Liver (tissue), 9 donors: ENCODE data around the gene PPARD. TPM values are rescaled to one million over a fixed set of nuclear protein-coding genes. Genes with fewer than 3 reads are reported as not detected.

ENCODE experiments used
- DNase-seq: peaks from one replicate; pipeline ENCODE4 v3.0.0-alpha.2; 2017; ENCODE audit warnings: low spot score
- H3K27ac ChIP-seq, 2 donors: one replicate each; pipeline ENCODE4 v1.7.0; 2013; ENCODE audit warnings: inconsistent platforms in 2 of 2, low read length in 2 of 2, control low read depth in 1 of 2, low read depth in 1 of 2, mild to moderate bottlenecking in 1 of 2
- H3K27me3 ChIP-seq, 4 donors: one replicate each; pipeline versions ENCODE4 v1.6.1 to v1.7.0; 2013; ENCODE audit warnings: low read length in 3 of 4, inconsistent platforms in 1 of 4, mild to moderate bottlenecking in 1 of 4, moderate library complexity in 1 of 4; ENCODE audit not compliant: control insufficient read depth in 4 of 4, insufficient read depth in 4 of 4
- H3K36me3 ChIP-seq, 4 donors: one replicate each; pipeline versions ENCODE4 v1.6.1 to v1.7.0; 2013; ENCODE audit warnings: low read length in 3 of 4, mild to moderate bottlenecking in 3 of 4, low read depth in 1 of 4, moderate library complexity in 1 of 4; ENCODE audit not compliant: control insufficient read depth in 4 of 4, insufficient read depth in 3 of 4
- H3K4me1 ChIP-seq, 4 donors: one replicate each; pipeline versions ENCODE4 v1.6.1 to v1.7.0; 2013; ENCODE audit warnings: low read length in 3 of 4, mild to moderate bottlenecking in 3 of 4, moderate library complexity in 1 of 4; ENCODE audit not compliant: control insufficient read depth in 4 of 4, insufficient read depth in 4 of 4
- H3K4me3 ChIP-seq, 3 donors: one replicate each; pipeline versions ENCODE4 v1.6.1 to v1.7.0; 2013; ENCODE audit warnings: low read length in 3 of 3, control low read depth in 1 of 3, low read depth in 1 of 3, mild to moderate bottlenecking in 1 of 3
- H3K9ac ChIP-seq, 2 donors: one replicate each; pipeline ENCODE4 v1.7.0; 2013; ENCODE audit warnings: low read length in 2 of 2, mild to moderate bottlenecking in 2 of 2, moderate library complexity in 2 of 2, control low read depth in 1 of 2, low read depth in 1 of 2
- H3K9me3 ChIP-seq, 4 donors: one replicate each; pipeline versions ENCODE4 v1.6.1 to v1.7.0; 2013; ENCODE audit warnings: low read length in 3 of 4; ENCODE audit not compliant: control insufficient read depth in 4 of 4
- EGR1 ChIP-seq, 2 donors: IDR thresholded peaks; 2 replicates each; pipeline ENCODE4 v1.6.1; 2016 to 2018; ENCODE audit warnings: antibody characterized with exemption in 2 of 2, low read depth in 2 of 2
- FOXA1 ChIP-seq: IDR thresholded peaks from 2 replicates; pipeline ENCODE4 v1.6.1; 2016; ENCODE audit warnings: antibody characterized with exemption
- FOXA2 ChIP-seq: IDR thresholded peaks from 2 replicates; pipeline ENCODE4 v1.6.1; 2016; ENCODE audit warnings: antibody characterized with exemption
- GABPA ChIP-seq, 2 donors: IDR thresholded peaks in 1 of 2; conservative IDR thresholded peaks in 1 of 2; 2 replicates each; pipeline ENCODE4 v1.6.1; 2016; ENCODE audit warnings: antibody characterized with exemption in 2 of 2, mild to moderate bottlenecking in 1 of 2, moderate library complexity in 1 of 2
- HNF4A ChIP-seq, 2 donors: conservative IDR thresholded peaks; 2 replicates each; pipeline ENCODE4 v1.6.1; 2016; ENCODE audit warnings: antibody characterized with exemption in 2 of 2, mild to moderate bottlenecking in 2 of 2
- HNF4G ChIP-seq: IDR thresholded peaks from 2 replicates; pipeline ENCODE4 v1.6.1; 2016; ENCODE audit warnings: antibody characterized with exemption
- JUND ChIP-seq, 2 donors: IDR thresholded peaks; 2 replicates each; pipeline ENCODE4 v1.6.1; 2016; ENCODE audit warnings: antibody characterized with exemption in 2 of 2
- NR2F2 ChIP-seq: IDR thresholded peaks from 2 replicates; pipeline ENCODE4 v1.6.1; 2016; ENCODE audit warnings: antibody characterized with exemption
- RAD21 ChIP-seq, 2 donors: IDR thresholded peaks; 2 replicates each; pipeline ENCODE4 v1.6.1; 2016; ENCODE audit warnings: antibody characterized with exemption in 2 of 2, mild to moderate bottlenecking in 2 of 2
- RXRA ChIP-seq, 2 donors: IDR thresholded peaks; 2 replicates each; pipeline ENCODE4 v1.6.1; 2017 to 2018; ENCODE audit warnings: antibody characterized with exemption in 2 of 2, mild to moderate bottlenecking in 1 of 2
- TAF1 ChIP-seq: conservative IDR thresholded peaks from 2 replicates; pipeline ENCODE4 v1.6.1; 2016; ENCODE audit warnings: antibody characterized with exemption, mild to moderate bottlenecking
- YY1 ChIP-seq: IDR thresholded peaks from 2 replicates; pipeline ENCODE4 v1.6.1; 2016; ENCODE audit warnings: antibody characterized with exemption, mild to moderate bottlenecking
- WGBS: extraction: QIAGEN DNeasy Blood & Tissue Kit; methylation state at CpG from one replicate; pipeline ENCODE4 v1.1.7; 2013; 5-methylcytosine and 5-hydroxymethylcytosine counted together
- polyA plus RNA-seq, 2 donors: library from polyadenylated mRNA; stranded (reverse) in 1 of 2; unstranded in 1 of 2; fragments of 200-250 nt in 1 of 2; fragments of >200 nt in 1 of 2; fragmentation: Nextera tagmentation in 1 of 2; extraction: Ambion mirVana in 1 of 2; gene quantifications; one replicate each; pipeline versions ENCODE4 v1.2.1 to v1.2.3, GENCODE V29; 2013 to 2015
- total RNA-seq, 2 donors: library from RNA; depleted of rRNA; stranded (reverse); fragments of >200 nt; gene quantifications; one replicate each; pipeline ENCODE4 v1.2.3, GENCODE V29; 2014
- TF ChIP-seq, protein P1 (sequence below): IDR thresholded peaks from 2 replicates; pipeline ENCODE4 v1.6.1; 2016; ENCODE audit warnings: antibody characterized with exemption
- TF ChIP-seq, protein P2 (sequence below): IDR thresholded peaks from 2 replicates; pipeline ENCODE4 v1.6.1; 2016; ENCODE audit warnings: antibody characterized with exemption
- TF ChIP-seq, protein P3 (sequence below): IDR thresholded peaks from 2 replicates; pipeline ENCODE4 v1.6.1; 2016; ENCODE audit warnings: antibody characterized with exemption, mild to moderate bottlenecking
- TF ChIP-seq, protein P4 (sequence below): fragments of 150-350 bp; IDR thresholded peaks from 2 replicates; pipeline ENCODE4 v1.5.1; 2017; ENCODE audit warnings: improper control_type of control experiment, low read depth, low read length; ENCODE audit not compliant: missing input control
- TF ChIP-seq, protein P5 (sequence below): IDR thresholded peaks from 2 replicates; pipeline ENCODE4 v1.6.1; 2016; ENCODE audit warnings: antibody characterized with exemption
- donor health status: healthy.
- donor health status: healthy.
- donor health status: healthy.
- donor health status: healthy.
- donor health status: healthy.

The PPARD gene
- total and polyA plus RNA-seq, 4 donors = 2.1 to 7.8 (median 5.1) TPM

DNA sequence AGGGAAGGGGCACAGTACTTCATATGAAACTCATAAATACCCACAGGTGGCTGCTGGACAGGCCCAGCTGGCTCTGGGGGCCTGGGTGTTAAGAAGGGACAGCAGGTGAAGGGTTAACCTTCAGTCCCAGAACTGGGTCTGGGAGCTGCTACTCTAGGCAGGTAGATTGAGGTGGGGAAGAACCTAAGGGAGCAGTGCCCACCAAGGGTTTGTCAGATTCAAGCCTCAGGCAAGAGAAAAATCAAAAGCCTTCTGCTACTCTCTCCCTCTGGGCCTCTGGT, 131.4 kb downstream of the PPARD start:
- no peak overlapping the region for H3K9ac ChIP-seq
- peaks cover 0 to 19% (median 16%) of the 10 kb centered on the region in 4 donors for H3K4me1 ChIP-seq
- DNase-seq = no peak
- H3K27me3 ChIP-seq = no peaks in the 10 kb centered on the region
- peaks cover 3 to 48% (median 25%) of the 10 kb centered on the region in 4 donors for H3K36me3 ChIP-seq
- TF ChIP-seq, protein P1, sequence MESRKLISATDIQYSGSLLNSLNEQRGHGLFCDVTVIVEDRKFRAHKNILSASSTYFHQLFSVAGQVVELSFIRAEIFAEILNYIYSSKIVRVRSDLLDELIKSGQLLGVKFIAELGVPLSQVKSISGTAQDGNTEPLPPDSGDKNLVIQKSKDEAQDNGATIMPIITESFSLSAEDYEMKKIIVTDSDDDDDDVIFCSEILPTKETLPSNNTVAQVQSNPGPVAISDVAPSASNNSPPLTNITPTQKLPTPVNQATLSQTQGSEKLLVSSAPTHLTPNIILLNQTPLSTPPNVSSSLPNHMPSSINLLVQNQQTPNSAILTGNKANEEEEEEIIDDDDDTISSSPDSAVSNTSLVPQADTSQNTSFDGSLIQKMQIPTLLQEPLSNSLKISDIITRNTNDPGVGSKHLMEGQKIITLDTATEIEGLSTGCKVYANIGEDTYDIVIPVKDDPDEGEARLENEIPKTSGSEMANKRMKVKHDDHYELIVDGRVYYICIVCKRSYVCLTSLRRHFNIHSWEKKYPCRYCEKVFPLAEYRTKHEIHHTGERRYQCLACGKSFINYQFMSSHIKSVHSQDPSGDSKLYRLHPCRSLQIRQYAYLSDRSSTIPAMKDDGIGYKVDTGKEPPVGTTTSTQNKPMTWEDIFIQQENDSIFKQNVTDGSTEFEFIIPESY = no peak
- TF ChIP-seq FOXA2 (no peak), HNF4A (conservative IDR thresholded peaks at IDR 0.05) (no peak)
- TF ChIP-seq, protein P2, sequence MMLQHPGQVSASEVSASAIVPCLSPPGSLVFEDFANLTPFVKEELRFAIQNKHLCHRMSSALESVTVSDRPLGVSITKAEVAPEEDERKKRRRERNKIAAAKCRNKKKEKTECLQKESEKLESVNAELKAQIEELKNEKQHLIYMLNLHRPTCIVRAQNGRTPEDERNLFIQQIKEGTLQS = no peak
- TF ChIP-seq, protein P3, sequence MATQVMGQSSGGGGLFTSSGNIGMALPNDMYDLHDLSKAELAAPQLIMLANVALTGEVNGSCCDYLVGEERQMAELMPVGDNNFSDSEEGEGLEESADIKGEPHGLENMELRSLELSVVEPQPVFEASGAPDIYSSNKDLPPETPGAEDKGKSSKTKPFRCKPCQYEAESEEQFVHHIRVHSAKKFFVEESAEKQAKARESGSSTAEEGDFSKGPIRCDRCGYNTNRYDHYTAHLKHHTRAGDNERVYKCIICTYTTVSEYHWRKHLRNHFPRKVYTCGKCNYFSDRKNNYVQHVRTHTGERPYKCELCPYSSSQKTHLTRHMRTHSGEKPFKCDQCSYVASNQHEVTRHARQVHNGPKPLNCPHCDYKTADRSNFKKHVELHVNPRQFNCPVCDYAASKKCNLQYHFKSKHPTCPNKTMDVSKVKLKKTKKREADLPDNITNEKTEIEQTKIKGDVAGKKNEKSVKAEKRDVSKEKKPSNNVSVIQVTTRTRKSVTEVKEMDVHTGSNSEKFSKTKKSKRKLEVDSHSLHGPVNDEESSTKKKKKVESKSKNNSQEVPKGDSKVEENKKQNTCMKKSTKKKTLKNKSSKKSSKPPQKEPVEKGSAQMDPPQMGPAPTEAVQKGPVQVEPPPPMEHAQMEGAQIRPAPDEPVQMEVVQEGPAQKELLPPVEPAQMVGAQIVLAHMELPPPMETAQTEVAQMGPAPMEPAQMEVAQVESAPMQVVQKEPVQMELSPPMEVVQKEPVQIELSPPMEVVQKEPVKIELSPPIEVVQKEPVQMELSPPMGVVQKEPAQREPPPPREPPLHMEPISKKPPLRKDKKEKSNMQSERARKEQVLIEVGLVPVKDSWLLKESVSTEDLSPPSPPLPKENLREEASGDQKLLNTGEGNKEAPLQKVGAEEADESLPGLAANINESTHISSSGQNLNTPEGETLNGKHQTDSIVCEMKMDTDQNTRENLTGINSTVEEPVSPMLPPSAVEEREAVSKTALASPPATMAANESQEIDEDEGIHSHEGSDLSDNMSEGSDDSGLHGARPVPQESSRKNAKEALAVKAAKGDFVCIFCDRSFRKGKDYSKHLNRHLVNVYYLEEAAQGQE = no peak
- no peak overlapping the region for H3K4me3 ChIP-seq
- no peak overlapping the region for H3K27ac ChIP-seq
- no peaks in the 10 kb centered on the region for H3K9me3 ChIP-seq

DNA sequence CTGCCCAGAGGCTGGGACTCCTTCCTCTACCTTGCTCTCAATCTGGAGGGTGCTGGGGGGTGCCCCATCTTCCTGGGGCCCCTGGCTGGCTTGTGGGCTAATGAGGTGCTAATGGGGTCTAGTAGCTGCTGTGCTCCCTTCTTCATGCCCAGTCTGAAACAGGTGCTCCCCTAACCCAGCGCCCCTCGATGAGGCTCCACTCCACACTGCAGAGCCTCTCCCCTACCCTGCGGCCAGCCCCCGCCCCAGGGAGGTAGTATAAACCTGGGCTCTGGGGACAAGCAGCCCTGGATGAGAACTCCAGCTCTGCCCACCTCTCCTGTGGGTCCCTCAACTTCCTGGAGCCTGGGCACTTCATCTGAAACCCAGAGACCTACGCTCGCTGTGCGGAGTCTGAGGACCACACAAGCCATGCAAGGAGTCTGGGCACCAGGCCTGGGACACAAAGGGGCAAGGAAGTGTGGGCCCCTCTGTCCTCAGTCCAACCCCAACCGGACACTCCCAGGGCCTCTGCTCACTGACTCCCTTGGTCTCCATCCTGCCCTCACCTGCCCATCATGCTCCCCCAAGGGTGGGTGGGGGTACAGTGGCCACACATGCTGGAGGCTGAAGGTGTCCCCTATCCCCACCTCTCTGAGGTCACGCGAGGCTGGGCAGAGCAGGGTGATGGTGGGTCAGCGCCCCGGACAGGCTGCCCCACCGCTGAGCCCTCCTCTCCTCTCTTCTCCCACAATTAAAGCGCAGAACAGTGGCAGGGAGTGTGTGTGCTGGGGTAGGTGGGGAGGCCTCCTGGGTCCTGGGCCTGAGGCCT, 132.0 kb downstream of the PPARD start:
- H3K27ac ChIP-seq = no peak overlapping the region
- H3K4me3 ChIP-seq = no peak overlapping the region
- TF ChIP-seq RXRA (IDR thresholded peaks at IDR 0.05) (no peak), JUND (IDR thresholded peaks at IDR 0.05) (no peak), YY1 (no peak), HNF4A (conservative IDR thresholded peaks at IDR 0.05) (no peak), NR2F2 (no peak), HNF4G (no peak), EGR1 (IDR thresholded peaks at IDR 0.05; ENCODE audit: low read depth in 2 of 2) (no peak), RAD21 (IDR thresholded peaks at IDR 0.05) (no peak), FOXA1 (no peak), GABPA (IDR thresholded peaks at IDR 0.05 in 1 of 2, conservative IDR thresholded peaks at IDR 0.05 in 1 of 2) (no peak), FOXA2 (no peak), TAF1 (no peak)
- TF ChIP-seq, protein P4, sequence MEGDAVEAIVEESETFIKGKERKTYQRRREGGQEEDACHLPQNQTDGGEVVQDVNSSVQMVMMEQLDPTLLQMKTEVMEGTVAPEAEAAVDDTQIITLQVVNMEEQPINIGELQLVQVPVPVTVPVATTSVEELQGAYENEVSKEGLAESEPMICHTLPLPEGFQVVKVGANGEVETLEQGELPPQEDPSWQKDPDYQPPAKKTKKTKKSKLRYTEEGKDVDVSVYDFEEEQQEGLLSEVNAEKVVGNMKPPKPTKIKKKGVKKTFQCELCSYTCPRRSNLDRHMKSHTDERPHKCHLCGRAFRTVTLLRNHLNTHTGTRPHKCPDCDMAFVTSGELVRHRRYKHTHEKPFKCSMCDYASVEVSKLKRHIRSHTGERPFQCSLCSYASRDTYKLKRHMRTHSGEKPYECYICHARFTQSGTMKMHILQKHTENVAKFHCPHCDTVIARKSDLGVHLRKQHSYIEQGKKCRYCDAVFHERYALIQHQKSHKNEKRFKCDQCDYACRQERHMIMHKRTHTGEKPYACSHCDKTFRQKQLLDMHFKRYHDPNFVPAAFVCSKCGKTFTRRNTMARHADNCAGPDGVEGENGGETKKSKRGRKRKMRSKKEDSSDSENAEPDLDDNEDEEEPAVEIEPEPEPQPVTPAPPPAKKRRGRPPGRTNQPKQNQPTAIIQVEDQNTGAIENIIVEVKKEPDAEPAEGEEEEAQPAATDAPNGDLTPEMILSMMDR = no peak
- TF ChIP-seq, protein P2 = no peak
- TF ChIP-seq, protein P5, sequence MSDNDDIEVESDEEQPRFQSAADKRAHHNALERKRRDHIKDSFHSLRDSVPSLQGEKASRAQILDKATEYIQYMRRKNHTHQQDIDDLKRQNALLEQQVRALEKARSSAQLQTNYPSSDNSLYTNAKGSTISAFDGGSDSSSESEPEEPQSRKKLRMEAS = no peak
- TF ChIP-seq, protein P1 = no peak
- TF ChIP-seq, protein P3 = no peak
- H3K9ac ChIP-seq = no peak overlapping the region
- peaks cover 3 to 51% (median 24%) of the 10 kb centered on the region in 4 donors for H3K36me3 ChIP-seq
- peaks cover 0 to 18% (median 13%) of the 10 kb centered on the region in 4 donors for H3K4me1 ChIP-seq
- DNase-seq = no peak
- H3K27me3 ChIP-seq = no peaks in the 10 kb centered on the region
- no peaks in the 10 kb centered on the region for H3K9me3 ChIP-seq
- WGBS = 93% methylated on average over 14 of the region's 14 CpGs
